8988T (cell line): ENCODE data around the gene ADCY7.
"Not testable (repeated sequence)": the region's sequence is repeated elsewhere in the genome, so short reads cannot be mapped to it uniquely, and the experiment has no call there.

Experiments
- DNase-seq: peaks from one replicate; pipeline ENCODE4 v3.0.0; 2011

Gene ADCY7

GRCh38 chr16:50266337-50267091 is at the start of gene ADCY7:
TSS of gene ADCY7 (plus strand) at chr16:50266551. CDS start at chr16:50288180, 21,629 bp downstream.
- DNase-seq = no peak

DNA sequence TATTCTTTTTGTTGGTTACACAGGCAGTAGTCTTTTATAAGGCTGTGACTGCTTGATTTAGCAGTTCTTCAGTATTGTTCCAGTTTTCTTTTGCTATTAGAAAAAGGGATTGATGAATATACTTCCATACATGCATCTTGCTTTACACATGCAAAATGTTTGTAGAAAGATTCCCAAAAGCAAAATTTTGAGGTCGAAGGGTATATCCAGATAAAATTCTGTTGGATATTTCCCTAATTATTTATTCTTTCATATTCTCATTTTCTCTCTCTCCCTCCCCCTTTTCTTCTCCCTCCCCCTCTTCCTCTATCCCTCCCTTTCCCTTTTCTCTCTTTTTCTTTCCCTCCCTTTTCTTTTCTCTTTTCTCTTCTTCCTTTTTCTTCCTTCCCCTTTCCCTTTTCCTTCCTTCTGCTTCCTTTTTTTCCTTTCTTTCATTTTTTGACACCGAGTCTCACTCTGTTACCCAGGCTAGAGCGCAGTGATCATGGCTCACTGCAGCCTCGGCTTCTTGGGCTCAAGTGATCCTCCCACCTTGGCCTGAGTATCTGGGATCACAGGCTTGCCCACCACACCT is 46.9 kb upstream of the ADCY7 start:
- no peak for DNase-seq

DNA sequence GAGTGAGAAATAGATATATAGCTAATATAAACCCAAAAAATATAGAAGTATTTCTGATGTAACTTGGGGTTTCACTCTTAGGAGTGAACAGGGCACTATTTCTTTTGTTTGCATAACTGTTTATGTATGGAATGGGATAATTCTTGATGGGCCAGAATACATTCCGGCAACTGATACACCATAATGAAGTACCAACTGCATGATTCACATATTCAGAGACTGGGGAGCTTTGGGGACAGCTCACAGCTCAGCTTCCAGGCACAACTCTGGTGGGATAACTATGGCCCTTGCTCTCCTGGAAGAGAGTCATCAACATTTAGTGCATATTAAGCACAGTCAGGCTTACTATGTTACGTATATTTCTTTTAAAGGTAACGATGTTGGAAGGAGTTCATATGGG is 42.1 kb upstream of the ADCY7 start:
- no peak for DNase-seq

- no peak for DNase-seq
Observed at GRCh38 chr16:50227120-50227519, 39.2 kb upstream of the ADCY7 start.

GRCh38 chr16:50227665-50228064 is 38.7 kb upstream of the ADCY7 start:
- DNase-seq = no peak

DNA sequence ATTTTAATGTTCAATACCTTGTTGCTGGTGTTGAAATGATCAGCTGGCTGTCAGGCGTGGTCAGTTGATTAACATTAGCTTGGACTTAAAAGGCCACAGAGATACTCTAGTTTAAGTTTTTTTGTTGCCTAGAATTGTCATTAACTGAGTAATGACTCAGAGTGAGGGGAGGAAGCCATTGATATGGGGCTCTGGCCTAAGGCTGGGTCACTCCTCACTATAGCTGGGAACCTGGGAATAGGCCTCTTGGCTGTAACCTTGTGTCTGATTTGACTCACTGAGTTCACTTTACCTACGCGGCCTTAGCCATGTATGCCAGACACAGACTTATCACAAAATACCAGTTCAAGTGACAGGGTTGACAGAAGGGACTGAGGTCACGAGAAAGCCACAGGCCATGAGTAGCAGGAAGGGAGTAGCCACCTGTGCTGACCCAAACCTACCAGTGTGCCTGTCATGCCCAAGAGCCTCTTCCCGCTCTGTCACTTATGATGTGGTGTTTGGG is 37.9 kb upstream of the ADCY7 start:
- no peak for DNase-seq

DNA sequence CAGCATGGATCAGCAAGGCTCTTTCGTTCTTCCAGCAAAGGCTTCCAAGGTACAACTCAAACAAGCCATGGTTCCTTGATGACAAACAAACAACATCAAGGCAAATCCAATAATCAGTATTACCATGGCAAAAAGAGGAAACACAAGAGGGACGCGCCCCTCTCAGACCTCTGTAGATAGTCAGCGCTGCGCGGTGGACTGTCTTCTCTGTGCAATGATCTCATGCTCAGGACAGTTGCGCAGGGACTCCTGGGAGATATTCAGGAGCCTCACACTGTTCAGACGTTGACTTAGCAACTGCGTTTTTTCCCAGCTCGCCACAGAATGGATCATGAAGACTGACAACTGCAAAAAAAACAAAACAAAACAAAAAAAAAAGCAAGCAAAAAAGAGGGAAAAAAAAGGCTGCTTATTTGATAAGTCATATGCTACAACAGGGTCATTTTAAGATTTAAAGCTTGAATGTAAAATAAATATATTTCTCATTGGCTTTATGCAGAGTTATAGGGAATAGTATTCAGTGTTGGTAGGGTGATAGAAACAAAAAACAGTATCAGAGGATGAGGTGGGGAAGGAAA is 37.1 kb upstream of the ADCY7 start:
- no peak for DNase-seq

DNA sequence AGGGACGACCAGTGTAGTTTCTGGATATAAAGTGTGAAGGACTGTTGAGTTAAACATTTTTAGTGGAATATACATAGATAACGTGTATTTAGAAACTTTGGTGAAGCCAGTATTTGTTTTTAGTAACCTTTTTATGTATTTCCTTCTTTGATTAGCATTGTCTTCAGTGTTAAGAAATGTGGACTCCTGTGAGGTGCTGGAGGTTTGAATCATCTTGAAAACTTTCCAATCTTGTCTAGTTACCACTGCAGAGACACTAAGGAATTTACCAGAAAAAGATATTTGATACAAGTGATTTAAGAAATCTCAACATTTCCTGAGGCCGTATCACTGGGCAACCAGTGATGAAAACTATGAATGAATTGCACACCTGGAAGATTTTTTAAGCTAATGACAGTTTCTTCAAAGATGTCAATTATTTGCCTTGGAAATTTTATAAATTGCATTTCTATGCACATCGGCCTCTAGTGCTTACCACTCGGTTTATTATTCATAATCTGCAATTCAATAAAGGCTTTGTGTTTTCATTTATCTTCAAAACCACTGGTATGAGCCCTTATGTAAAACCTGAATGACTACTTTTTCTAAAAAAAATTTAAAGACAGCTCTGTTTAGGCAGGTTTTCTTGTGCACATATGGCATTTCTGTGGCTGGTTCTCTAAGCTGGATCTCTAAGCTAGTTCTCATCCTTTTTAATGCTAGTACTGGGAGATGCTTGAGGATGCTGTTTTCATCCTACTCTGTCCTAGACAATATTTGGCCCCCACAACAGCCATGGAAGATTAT is 31.4 kb upstream of the ADCY7 start:
- no peak for DNase-seq

- no peak for DNase-seq
Observed at GRCh38 chr16:50235581-50235980, 30.8 kb upstream of the ADCY7 start.

DNA sequence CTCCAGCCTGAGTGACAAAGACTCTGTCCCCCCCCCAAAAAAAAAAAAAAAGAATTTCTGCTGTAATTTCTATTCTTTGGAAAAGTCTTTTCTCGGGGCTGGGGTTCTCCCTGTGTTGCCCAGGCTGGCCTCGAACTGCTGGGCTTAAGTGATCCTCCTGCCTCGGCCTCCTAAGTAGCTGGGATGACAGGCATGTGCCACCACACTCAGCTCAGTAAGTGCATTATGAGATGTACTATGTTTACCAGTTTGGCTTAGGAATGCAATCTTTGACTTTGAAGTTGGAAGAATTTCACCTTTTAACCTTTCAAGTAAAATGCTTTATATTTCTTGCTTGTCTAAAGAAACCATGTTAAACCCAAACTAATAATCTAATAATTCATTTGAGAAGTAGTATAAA is 28.0 kb upstream of the ADCY7 start:
- DNase-seq = no peak

DNA sequence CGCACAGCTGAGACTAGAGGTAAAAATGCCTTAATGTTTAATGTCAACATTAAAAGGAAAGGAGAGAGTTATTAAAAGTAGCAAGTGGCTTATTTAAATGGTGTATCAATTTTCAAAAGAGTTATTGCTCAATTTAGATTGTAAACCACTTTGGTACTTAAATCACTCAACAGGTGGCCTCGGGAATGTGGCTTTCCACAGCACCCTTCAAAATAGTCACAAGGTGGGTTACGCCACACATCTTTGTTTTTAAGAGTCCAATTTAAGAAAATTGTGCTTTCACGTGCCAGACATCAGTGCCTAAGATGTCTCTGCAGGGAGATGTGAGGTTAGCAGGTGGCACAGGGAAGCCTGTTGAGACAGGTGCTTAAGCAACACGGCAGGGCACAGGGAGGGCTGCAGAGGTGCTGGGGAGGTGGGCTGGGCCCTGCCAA is 27.5 kb upstream of the ADCY7 start:
- no peak for DNase-seq

DNA sequence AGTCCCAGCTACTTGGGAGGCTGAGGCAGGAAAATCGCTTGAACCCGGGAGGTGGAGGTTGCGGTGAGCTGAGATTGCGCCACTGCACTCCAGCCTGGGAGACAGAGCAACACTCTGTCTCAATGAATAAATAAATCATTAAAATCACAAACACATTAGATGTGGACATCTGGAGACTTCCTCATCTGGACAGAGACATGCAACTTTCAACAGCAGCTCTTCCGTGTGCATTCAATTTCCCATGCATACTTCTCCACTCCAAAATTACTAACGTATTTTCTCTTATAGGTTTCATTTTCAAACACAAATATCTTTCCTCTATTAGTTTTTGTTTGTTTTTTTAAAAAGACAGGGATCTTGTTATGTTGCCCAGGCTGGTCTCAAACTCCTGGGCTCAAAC is 23.3 kb upstream of the ADCY7 start:
- DNase-seq = not testable (repeated sequence)

GRCh38 chr16:50244140-50244503 is 22.2 kb upstream of the ADCY7 start:
- DNase-seq = no peak

DNA sequence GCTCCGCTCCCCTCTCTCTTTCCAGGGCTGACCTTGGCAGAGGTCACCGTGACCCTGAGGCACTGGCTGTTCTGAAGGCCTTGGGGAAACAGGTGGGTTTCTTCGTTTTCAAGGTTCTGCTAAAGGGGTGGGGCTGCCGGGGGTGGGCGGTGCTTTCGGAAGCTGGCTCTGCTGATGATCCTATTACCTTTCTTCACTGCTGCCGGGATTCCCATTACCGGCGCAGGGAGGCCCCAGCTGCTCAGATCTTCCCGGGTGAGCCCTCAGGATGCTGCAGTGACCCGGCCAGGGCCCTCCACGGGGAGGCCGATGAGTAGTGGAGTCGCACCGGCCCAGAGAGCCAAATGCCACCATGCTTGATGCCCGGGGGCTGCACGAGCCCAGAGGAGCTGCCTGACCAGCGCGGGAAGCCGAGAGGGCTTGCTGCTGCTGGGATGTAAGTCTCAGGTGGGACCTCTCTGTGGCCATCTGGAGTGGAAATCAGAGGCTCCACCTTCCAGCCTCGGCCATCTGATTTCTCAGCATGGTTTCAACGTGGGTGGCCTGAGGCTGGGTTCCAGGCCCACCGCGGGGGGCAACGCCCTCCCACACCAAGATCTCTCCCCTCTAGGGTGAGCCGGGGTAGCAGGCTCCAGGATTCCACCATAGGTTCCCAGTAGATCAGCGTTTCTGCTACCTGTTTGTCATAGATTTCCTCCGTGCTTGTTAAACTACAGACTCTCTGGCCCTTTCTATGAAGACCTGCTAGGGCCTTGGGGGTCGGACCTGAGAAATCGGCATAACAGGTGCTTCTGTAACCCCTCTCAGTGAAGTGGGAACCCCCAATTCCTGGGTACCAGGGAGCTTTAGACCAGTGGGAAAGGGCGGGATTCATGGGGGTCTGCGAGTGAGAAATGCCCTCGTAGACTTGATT is 21.6 kb upstream of the ADCY7 start:
- DNase-seq = no peak

DNA sequence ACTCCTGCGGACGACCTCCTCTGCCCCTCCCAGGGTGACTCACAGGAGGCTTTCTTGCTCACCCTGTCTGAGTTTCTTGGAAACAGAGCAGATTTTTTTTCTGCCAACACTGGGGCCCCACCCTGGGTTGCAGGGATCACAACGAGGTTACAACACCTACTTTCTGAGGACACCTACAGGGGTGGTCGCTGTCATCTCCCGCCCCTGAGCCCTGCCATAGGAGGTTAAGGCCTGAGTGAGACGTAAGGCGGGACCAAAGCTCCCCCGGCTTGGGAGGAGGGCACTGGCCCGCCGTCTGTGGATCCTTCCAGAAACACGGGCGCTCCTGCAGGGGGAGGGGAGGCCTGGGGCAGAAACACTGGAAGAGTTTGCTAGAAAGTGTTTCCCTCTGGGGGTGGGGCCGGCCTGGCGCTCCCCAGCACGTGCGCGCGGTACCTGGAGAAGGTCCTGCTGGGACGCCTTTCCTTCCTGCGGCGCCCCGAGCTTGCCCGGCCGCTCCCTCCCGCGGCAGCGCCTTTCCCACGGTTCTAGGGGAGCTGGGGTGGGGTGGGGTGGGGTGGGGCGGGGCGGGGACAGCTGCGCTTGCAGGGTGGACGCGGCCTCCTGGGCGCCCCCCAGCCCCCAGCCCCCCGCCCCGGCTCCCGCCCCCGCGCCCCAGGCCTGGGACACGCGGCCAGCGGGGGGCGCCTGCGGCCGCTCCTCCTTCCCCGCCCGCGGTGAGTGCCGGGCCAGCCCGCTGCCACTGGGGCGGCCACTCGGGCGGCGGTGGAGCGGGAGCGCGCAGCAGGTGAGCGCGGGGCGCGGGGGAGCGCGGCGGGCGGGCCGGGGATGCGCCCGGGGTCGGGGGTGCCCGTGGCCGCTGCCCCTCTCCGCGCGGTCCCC is 20.7 kb upstream of the ADCY7 start:
- peak; percentile 96 for DNase-seq

- no peak for DNase-seq
Observed at GRCh38 chr16:50246299-50247122, 19.8 kb upstream of the ADCY7 start.

GRCh38 chr16:50247123-50247905 is 19.0 kb upstream of the ADCY7 start:
- no peak for DNase-seq

DNA sequence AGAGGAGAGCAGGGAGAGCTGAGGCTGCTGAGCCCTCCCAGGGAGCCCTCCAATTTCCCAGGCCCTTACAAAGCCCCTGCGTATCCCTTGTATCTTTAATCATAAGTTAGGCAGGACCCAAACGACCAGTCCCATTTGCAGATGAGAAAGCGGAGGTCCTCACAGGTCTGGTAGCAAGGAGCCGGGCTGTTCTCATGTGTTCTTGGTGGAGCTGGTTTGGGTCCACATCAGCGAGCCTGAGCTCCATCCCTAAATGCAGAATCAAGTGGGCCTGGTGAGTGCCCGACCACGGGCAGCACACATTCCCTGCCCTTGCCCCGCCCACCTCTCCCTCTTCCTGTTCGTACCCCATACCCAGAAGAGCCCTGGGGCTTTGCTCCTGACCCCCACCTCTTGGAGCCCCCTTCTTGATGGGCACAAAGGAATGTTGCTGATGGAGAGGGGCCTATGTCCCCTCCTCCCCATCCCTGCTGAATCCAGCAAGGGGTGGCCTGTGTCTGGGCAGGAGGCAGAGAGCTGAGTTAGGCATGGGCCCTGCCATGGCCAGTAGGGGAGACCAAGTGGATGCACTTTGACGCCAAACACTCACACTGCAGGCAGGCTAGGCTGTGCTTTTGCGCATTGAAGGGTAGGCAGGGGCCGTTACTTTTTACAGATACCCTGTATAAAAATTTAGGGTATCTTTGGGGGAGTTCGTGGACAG is 18.3 kb upstream of the ADCY7 start:
- DNase-seq = no peak

- no peak for DNase-seq
Observed at GRCh38 chr16:50248845-50249244, 17.5 kb upstream of the ADCY7 start.
